ENCODE results near the gene CELF2. TPM values are rescaled to one million over a fixed set of nuclear protein-coding genes. Genes with fewer than 3 reads are reported as not detected.

CELF2 gene
- total RNA-seq, 1 experiment from 2014 or later, result 28.7 TPM

- H3K56ac ChIP-seq (ENCODE audit: insufficient read length, low read depth, low read length), result no peak overlapping the region
- H4K8ac ChIP-seq (replicated peaks; ENCODE audit: insufficient read length, low read depth, low read length), result no peak overlapping the region
- no peak overlapping the region for H2BK5ac ChIP-seq (ENCODE audit: insufficient read length, low read length)
- H3K4me2 ChIP-seq (ENCODE audit: insufficient read depth, insufficient read length, low read length), result no peak overlapping the region
- no CpG with 5 or more reads among the region's 6 CpGs for WGBS (ENCODE audit: extremely low coverage, insufficient read length, low lambda C conversion rate)
- H3K27ac ChIP-seq (ENCODE audit: insufficient read length, low read depth, low read length), result no peak overlapping the region
- H3K18ac ChIP-seq (ENCODE audit: insufficient read length, low read depth, low read length), result no peak overlapping the region
- no peaks in the 10 kb centered on the region for H3K23me2 ChIP-seq (ENCODE audit: insufficient read length, low read depth, low read length, poor library complexity, severe bottlenecking)
- H2AK5ac ChIP-seq (ENCODE audit: insufficient read length, low read length), result no peak overlapping the region
- peaks cover 0 to 18% (median 0%) of the 10 kb centered on the region in 3 experiments; a peak in 6 of 7 replicates for H3K36me3 Mint-ChIP-seq (ENCODE audit: insufficient read depth in 1 of 3, low read depth in 3 of 3)
- H3K23ac ChIP-seq (ENCODE audit: insufficient read length, low read depth, low read length), result no peak overlapping the region
- H3K9ac ChIP-seq (ENCODE audit: extremely low read depth, insufficient read length, low read length), result no peak overlapping the region
- no peak overlapping the region for H2BK120ac ChIP-seq (ENCODE audit: low read depth, low read length, poor library complexity, severe bottlenecking)
- H3K79me2 ChIP-seq (ENCODE audit: insufficient read depth, low read length), result no peaks in the 10 kb centered on the region
- H3T11ph ChIP-seq (ENCODE audit: low read length), result no peak overlapping the region
- no peaks in the 10 kb centered on the region for H3K4me1 ChIP-seq (ENCODE audit: insufficient read depth, low read length)
- no peak overlapping the region for H3K14ac ChIP-seq (ENCODE audit: insufficient read depth, low read length)
- H3K9me3 Mint-ChIP-seq, result no peaks in the 10 kb centered on the region
- no peak overlapping the region; a peak in 1 of 7 replicates for H3K27ac Mint-ChIP-seq
- no peaks in the 10 kb centered on the region for H3K27me3 ChIP-seq (ENCODE audit: insufficient read depth, low read length)
- DNase-seq, result no peak
- H2BK20ac ChIP-seq (ENCODE audit: low read depth, low read length, poor library complexity, severe bottlenecking), result no peak overlapping the region
- H3K9me3 ChIP-seq (ENCODE audit: control insufficient read depth, low read depth, low read length), result no peaks in the 10 kb centered on the region
- H3K4me3 Mint-ChIP-seq, result no peak overlapping the region
- H3K4me1 Mint-ChIP-seq, result peaks cover 15 to 23% of the 10 kb centered on the region in 2 experiments
- no peak for TF ChIP-seq CTCF (conservative IDR thresholded peaks at IDR 0.05)
- H2AFZ ChIP-seq (ENCODE audit: low read length), result no peak overlapping the region
- H3K79me1 ChIP-seq (ENCODE audit: insufficient read depth, low read depth, low read length, poor library complexity, severe bottlenecking), result no peaks in the 10 kb centered on the region
- H4K91ac ChIP-seq (ENCODE audit: insufficient read length, low read depth, low read length), result no peak overlapping the region
- H3K4ac ChIP-seq (ENCODE audit: low read depth, low read length), result no peak overlapping the region
- H2BK15ac ChIP-seq (ENCODE audit: low read depth, low read length), result no peak overlapping the region
- H3K27me3 Mint-ChIP-seq (ENCODE audit: low read depth), result no peaks in the 10 kb centered on the region; the same call in 1 of the 2 replicates
- no peak overlapping the region for H4K5ac ChIP-seq (ENCODE audit: insufficient read length, low read depth, low read length)
- H4K20me1 ChIP-seq (ENCODE audit: control insufficient read depth, insufficient read depth, insufficient read length), result no peaks in the 10 kb centered on the region
- H2BK12ac ChIP-seq (ENCODE audit: insufficient read length, low read depth, low read length), result no peak overlapping the region
These were observed 161.9 kb downstream of the CELF2 start for GRCh38 chr10:11179516-11180105.
